Endodermal cell (in vitro differentiated cells): ENCODE measurements around the gene CYP2W1. TPM values are rescaled to one million over a fixed set of nuclear protein-coding genes. Genes with fewer than 3 reads are reported as not detected.

ENCODE experiments used
- DNase-seq: peaks from one replicate; pipeline ENCODE4 v3.0.0-alpha.2; 2017
- H3K27ac ChIP-seq: 2 replicates; pipeline ENCODE4 v1.5.1; 2013; ENCODE audit warnings: mild to moderate bottlenecking, low read depth, low read length, moderate library complexity
- H3K27me3 ChIP-seq: 2 replicates; pipeline ENCODE4 v1.6.1; 2013; ENCODE audit warnings: mild to moderate bottlenecking, low read length, moderate library complexity; ENCODE audit not compliant: insufficient read depth, control insufficient read depth, poor library complexity, severe bottlenecking
- H3K36me3 ChIP-seq: 2 replicates; pipeline ENCODE4 v1.7.0; 2013; ENCODE audit warnings: mild to moderate bottlenecking, low read length, moderate library complexity; ENCODE audit not compliant: control insufficient read depth, insufficient read depth
- H3K4me1 ChIP-seq: one replicate; pipeline ENCODE4 v1.7.0; 2013; ENCODE audit warnings: low read length; ENCODE audit not compliant: control insufficient read depth, insufficient read depth
- H3K4me3 ChIP-seq: 2 replicates; pipeline ENCODE4 v1.5.1; 2013; ENCODE audit warnings: mild to moderate bottlenecking, low read length, moderate library complexity
- H3K9ac ChIP-seq: 2 replicates; pipeline ENCODE4 v1.6.1; 2013; ENCODE audit warnings: mild to moderate bottlenecking, low read length, moderate library complexity; ENCODE audit not compliant: poor library complexity, severe bottlenecking; ENCODE audit errors: extremely low read depth
- H3K9me3 ChIP-seq: 2 replicates; pipeline ENCODE4 v1.6.1; 2013; ENCODE audit warnings: mild to moderate bottlenecking, low read length, moderate library complexity; ENCODE audit not compliant: control insufficient read depth
- H3K27ac Mint-ChIP-seq: 2 replicates; pipeline ENCODE4 v1.8.0; 2020; ENCODE audit warnings: mixed read lengths
- H3K27me3 Mint-ChIP-seq: 2 replicates; pipeline ENCODE4 v1.8.0; 2021; ENCODE audit warnings: mild to moderate bottlenecking, mixed read lengths; ENCODE audit not compliant: insufficient read depth
- H3K36me3 Mint-ChIP-seq: 2 replicates; pipeline ENCODE4 v1.8.0; 2020; ENCODE audit warnings: low read depth, mixed read lengths
- H3K4me1 Mint-ChIP-seq: 2 replicates; pipeline ENCODE4 v1.8.0; 2020; ENCODE audit warnings: mixed read lengths
- H3K4me3 Mint-ChIP-seq: 2 replicates; pipeline ENCODE4 v1.8.0; 2020; ENCODE audit warnings: mild to moderate bottlenecking, moderate library complexity, mixed read lengths
- H3K9me3 Mint-ChIP-seq: 2 replicates; pipeline ENCODE4 v1.8.0; 2020; ENCODE audit warnings: mild to moderate bottlenecking, mixed read lengths
- WGBS, 2 experiments: methylation state at CpG; one replicate each; pipeline versions ENCODE4 v1.1.5 to v1.1.7; 2013; ENCODE audit warnings: missing lambda C conversion rate in 2 of 2, mixed read lengths in 1 of 2; ENCODE audit not compliant: insufficient coverage in 1 of 2, insufficient read length in 1 of 2; 5-methylcytosine and 5-hydroxymethylcytosine counted together
- total RNA-seq, 2 donors: library from RNA; stranded (reverse); fragmentation: NEBNext Ultra II Directional in 1 of 2; extraction: Animal tissue kit (Norgen Biotek cat#: 25700) in 1 of 2; gene quantifications; 2 replicates in 1 of 2; 3 replicates in 1 of 2; pipeline ENCODE4 v1.2.1, GENCODE V29; 2021
- TF ChIP-seq, protein P1 (sequence below): fragments of 200-600 bp; sonication (generic); conservative IDR thresholded peaks from 2 replicates; pipeline ENCODE4 v1.5.0; 2021; ENCODE audit warnings: antibody characterized with exemption, mild to moderate bottlenecking

Gene CYP2W1
- total RNA-seq, 2 donors from 2014 or later: not detected

DNA sequence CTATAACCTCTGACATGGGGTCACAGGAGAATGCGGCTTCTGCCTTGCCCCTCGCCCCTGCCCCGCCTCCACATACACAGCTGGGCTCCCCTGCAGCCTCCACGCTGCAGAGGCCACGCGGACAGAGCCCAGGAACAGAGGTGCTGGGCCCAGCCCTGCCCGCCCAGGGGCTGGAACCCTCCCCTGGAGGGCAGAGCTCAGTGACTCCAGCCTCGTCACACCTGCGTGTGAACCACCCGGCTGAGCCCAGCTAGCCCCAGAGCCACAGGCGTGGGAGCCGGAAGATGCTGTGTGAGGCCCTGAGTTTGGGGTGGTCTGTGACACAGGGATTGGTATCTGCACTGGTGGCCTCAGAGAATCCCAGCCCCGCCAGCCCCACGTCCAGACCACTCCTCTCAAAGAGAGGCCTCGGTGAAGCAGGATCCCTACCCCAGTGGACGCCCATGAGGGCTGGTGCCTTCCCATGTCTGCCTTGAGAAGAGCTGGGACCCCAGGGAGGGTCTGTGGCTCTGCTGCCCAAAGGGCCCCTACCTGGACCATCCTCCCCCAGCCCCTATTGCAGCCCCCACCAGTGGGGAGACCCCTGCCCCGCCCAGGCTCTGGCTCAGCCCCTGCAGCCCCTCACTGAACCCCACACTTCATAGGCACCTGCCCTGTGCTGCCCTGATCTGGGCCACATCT is 20.4 kb upstream of the CYP2W1 start:
- H3K9ac ChIP-seq: no peak overlapping the region

GRCh38 chr7:963236-964078 is 19.5 kb upstream of the CYP2W1 start:
- Mint-ChIP-seq H3K27me3 (no peaks in the 10 kb centered on the region), H3K27ac (no peak overlapping the region), H3K4me3 (no peak overlapping the region), H3K36me3 (peaks cover 10% of the 10 kb centered on the region), H3K4me1 (no peaks in the 10 kb centered on the region), H3K9me3 (peaks cover 1% of the 10 kb centered on the region)
- H3K4me3 ChIP-seq: no peak overlapping the region
- H3K27ac ChIP-seq: no peak overlapping the region
- no peaks in the 10 kb centered on the region for H3K4me1 ChIP-seq
- H3K36me3 ChIP-seq: peaks cover 13% of the 10 kb centered on the region
- no peaks in the 10 kb centered on the region for H3K9me3 ChIP-seq
- H3K27me3 ChIP-seq: no peaks in the 10 kb centered on the region
- WGBS, 2 experiments: 88 to 89% methylated on average over 14 to 37 of the region's 37 CpGs
- DNase-seq: no peak
- no peak overlapping the region for H3K9ac ChIP-seq
- TF ChIP-seq, protein P1, sequence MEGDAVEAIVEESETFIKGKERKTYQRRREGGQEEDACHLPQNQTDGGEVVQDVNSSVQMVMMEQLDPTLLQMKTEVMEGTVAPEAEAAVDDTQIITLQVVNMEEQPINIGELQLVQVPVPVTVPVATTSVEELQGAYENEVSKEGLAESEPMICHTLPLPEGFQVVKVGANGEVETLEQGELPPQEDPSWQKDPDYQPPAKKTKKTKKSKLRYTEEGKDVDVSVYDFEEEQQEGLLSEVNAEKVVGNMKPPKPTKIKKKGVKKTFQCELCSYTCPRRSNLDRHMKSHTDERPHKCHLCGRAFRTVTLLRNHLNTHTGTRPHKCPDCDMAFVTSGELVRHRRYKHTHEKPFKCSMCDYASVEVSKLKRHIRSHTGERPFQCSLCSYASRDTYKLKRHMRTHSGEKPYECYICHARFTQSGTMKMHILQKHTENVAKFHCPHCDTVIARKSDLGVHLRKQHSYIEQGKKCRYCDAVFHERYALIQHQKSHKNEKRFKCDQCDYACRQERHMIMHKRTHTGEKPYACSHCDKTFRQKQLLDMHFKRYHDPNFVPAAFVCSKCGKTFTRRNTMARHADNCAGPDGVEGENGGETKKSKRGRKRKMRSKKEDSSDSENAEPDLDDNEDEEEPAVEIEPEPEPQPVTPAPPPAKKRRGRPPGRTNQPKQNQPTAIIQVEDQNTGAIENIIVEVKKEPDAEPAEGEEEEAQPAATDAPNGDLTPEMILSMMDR: no peak

More for the DNA sequence above, 20.4 kb upstream of the CYP2W1 start:
- Mint-ChIP-seq H3K4me1 (no peaks in the 10 kb centered on the region), H3K9me3 (peaks cover 1% of the 10 kb centered on the region), H3K27me3 (no peaks in the 10 kb centered on the region), H3K4me3 (no peak overlapping the region), H3K27ac (no peak overlapping the region), H3K36me3 (peaks cover 3% of the 10 kb centered on the region)
- H3K9me3 ChIP-seq: no peaks in the 10 kb centered on the region
- H3K36me3 ChIP-seq: peaks cover 9% of the 10 kb centered on the region
- H3K4me3 ChIP-seq: no peak overlapping the region
- H3K27ac ChIP-seq: no peak overlapping the region
- no peak for DNase-seq
- WGBS, 2 experiments: 93 to 95% methylated on average over 15 to 17 of the region's 17 CpGs
- TF ChIP-seq, protein P1: no peak
- no peaks in the 10 kb centered on the region for H3K27me3 ChIP-seq
- no peaks in the 10 kb centered on the region for H3K4me1 ChIP-seq

DNA sequence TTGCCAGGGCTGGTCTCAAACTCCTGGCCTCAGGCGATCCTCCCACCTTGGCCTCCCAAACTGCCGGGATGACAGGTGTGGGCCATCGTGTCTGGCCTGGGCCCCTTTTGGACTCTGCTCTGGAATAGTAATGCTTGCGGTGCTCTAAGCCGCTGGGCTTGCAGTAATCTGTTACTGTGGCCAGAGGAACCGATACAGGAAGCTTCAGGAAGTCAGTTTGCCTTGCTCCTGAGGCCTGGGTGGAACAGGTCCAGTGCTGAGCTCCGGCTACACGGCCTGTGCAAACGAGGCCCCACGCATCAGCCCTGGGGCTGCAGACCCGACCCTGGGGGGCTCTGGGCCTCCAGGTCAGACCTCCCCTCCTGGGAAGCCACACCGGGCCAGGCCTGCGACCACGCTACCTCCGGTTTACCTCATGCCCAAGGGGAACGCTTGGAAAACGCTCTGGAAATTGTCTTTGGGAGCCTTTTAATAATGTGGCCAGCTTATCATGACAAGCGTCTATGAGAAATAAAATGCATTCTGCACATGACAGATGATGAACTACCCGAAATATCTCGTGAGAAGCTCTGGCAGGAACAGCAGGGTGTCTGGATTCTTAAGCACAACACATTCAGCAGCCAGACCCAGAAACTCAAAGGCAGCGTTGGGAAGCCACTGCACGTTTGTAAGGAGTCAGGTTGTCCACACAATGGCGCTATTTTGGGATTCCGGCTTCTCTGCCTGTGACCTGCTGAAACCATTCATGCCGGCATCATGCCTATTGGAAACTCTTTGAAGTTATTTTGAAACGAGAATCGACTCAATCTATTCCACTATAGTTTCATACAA is 18.4 kb upstream of the CYP2W1 start:
- Mint-ChIP-seq H3K27ac (peak overlapping the region; percentile 8), H3K4me1 (no peaks in the 10 kb centered on the region), H3K27me3 (no peaks in the 10 kb centered on the region), H3K4me3 (no peak overlapping the region), H3K9me3 (peaks cover 1% of the 10 kb centered on the region), H3K36me3 (peaks cover 18% of the 10 kb centered on the region)
- H3K9ac ChIP-seq: no peak overlapping the region
- WGBS, 2 experiments: 85 to 90% methylated on average over 26 to 27 of the region's 27 CpGs
- peaks cover 23% of the 10 kb centered on the region for H3K36me3 ChIP-seq
- no peaks in the 10 kb centered on the region for H3K9me3 ChIP-seq
- peak overlapping the region; percentile 59 for H3K27ac ChIP-seq
- no peak overlapping the region for H3K4me3 ChIP-seq
- no peaks in the 10 kb centered on the region for H3K4me1 ChIP-seq
- TF ChIP-seq, protein P1: peak; percentile 60
- DNase-seq: peak; percentile 78
- no peaks in the 10 kb centered on the region for H3K27me3 ChIP-seq
